PC-9 (cell line): ENCODE data around the gene TMCO4. TPM values are rescaled to one million over a fixed set of nuclear protein-coding genes. Genes with fewer than 3 reads are reported as not detected.

ENCODE experiments used
- BruUV-seq: library from RNA; stranded (reverse); fragments of 400-500 nt; replicated peaks from 2 replicates; lab custom pipeline; 2021; lab: Mats Ljungman, UMichigan
- CTCF ChIA-PET: fragments of 300-600 bp; sonication (Branson Sonifier 250); formaldehyde crosslinking; loops from one replicate; lab custom pipeline; 2022; ENCODE audit warnings: antibody characterized with exemption; lab: Charles Lee
- POLR2A ChIA-PET: fragments of 300-600 bp; sonication (Branson Sonifier 250); formaldehyde crosslinking; loops from one replicate; lab custom pipeline; 2022; ENCODE audit warnings: antibody characterized with exemption; ENCODE audit not compliant: unreplicated experiment; lab: Charles Lee
- DNase-seq, 2 experiments: peaks; one replicate each; pipeline versions ENCODE4 v3.0.0 to v3.0.0-alpha.2; 2015 to 2022; ENCODE audit warnings: mixed read lengths in 1 of 2
- H2AFZ ChIP-seq: fragments of 200-600 bp; sonication (generic); 2 replicates; pipeline ENCODE4 v1.8.1; 2017; ENCODE audit warnings: antibody characterized with exemption
- H3F3A ChIP-seq: fragments of 200-600 bp; sonication (generic); 2 replicates; pipeline ENCODE4 v1.8.1; 2017; ENCODE audit warnings: antibody characterized with exemption, mild to moderate bottlenecking, low read depth; ENCODE audit not compliant: insufficient read depth
- H3K27ac ChIP-seq: fragments of 200-600 bp; sonication (generic); 2 replicates; pipeline ENCODE4 v1.6.1; 2016; ENCODE audit warnings: mixed run types
- H3K27me3 ChIP-seq: fragments of 200-600 bp; sonication (generic); 2 replicates; pipeline ENCODE4 v1.6.1; 2016; ENCODE audit warnings: low read depth, mixed run types; ENCODE audit not compliant: insufficient read depth
- H3K36me3 ChIP-seq: fragments of 200-600 bp; sonication (generic); 2 replicates; pipeline ENCODE4 v1.6.1; 2016; ENCODE audit warnings: low read depth, mixed run types
- H3K4me1 ChIP-seq: fragments of 200-600 bp; sonication (generic); replicated peaks from 2 replicates; pipeline ENCODE4 v1.6.1; 2016; ENCODE audit warnings: mixed run types; ENCODE audit not compliant: insufficient read depth
- H3K4me2 ChIP-seq: fragments of 200-600 bp; sonication (generic); 2 replicates; pipeline ENCODE4 v1.6.1; 2017; ENCODE audit warnings: mixed run types
- H3K4me3 ChIP-seq: fragments of 200-600 bp; sonication (generic); 2 replicates; pipeline ENCODE4 v1.6.1; 2016; ENCODE audit warnings: mixed run types
- H3K79me2 ChIP-seq: fragments of 200-600 bp; sonication (generic); 2 replicates; pipeline ENCODE4 v1.6.1; 2017; ENCODE audit warnings: low read depth, mixed run types
- H3K9me2 ChIP-seq: fragments of 200-600 bp; sonication (generic); 2 replicates; pipeline ENCODE4 v1.8.1; 2017; ENCODE audit warnings: mild to moderate bottlenecking; ENCODE audit not compliant: insufficient read depth
- H3K9me3 ChIP-seq: fragments of 200-600 bp; sonication (generic); 2 replicates; pipeline ENCODE4 v1.8.1; 2016; ENCODE audit warnings: low read depth; ENCODE audit not compliant: insufficient read depth
- H4K20me1 ChIP-seq: fragments of 200-600 bp; sonication (generic); 2 replicates; pipeline ENCODE4 v1.8.1; 2017; ENCODE audit not compliant: insufficient read depth
- CTCF ChIP-seq: fragments of 200-600 bp; sonication (generic); conservative IDR thresholded peaks from 2 replicates; pipeline ENCODE4 v1.6.1; 2017; ENCODE audit warnings: mixed run types, antibody characterized with exemption, mild to moderate bottlenecking, moderate library complexity
- EZH2 ChIP-seq: fragments of 200-600 bp; sonication (generic); IDR thresholded peaks from 2 replicates; pipeline ENCODE4 v1.8.0; 2017; ENCODE audit warnings: antibody characterized with exemption, low read depth
- intact Hi-C: fragments of 100-400 bp; cut with micrococcal nuclease; formaldehyde crosslinking; loops from one replicate; pipeline ENCODE4 v1.10.0; 2022; ENCODE audit not compliant: unreplicated experiment
- total RNA-seq: library from RNA; stranded (reverse); gene quantifications from 2 replicates; pipeline ENCODE4 v1.2.3, GENCODE V29; 2021

The TMCO4 gene
- total RNA-seq, 1 experiment from 2014 or later = 22.6 TPM

DNA sequence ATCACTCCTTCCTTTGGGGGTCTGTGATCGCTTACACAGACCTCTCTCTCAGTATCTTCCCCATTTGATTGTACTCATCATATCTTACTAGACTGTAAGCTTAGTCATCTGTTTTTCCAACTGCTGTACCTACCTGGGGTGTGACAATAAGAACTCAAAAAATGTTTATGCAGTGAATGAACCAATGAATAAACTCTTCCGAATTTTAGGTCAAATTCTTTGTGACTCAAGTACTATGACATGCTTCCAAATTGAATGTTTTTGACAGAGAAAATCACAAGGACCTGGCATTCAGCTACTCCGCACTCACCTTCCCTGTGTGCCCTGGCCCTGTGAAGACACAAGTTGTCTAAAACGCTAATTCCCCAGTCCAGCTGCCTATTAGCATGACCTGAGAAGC is 42.1 kb downstream of the TMCO4 start:
- no TSS peak for BruUV-seq
- no peak overlapping the region for H3K27ac ChIP-seq
- H4K20me1 ChIP-seq = no peaks in the 10 kb centered on the region
- H3F3A ChIP-seq = no peaks in the 10 kb centered on the region
- ChIA-PET POLR2A (no interaction called here), CTCF (no interaction called here)
- intact Hi-C loops = no loop called here
- H3K27me3 ChIP-seq = no peaks in the 10 kb centered on the region
- no peaks in the 10 kb centered on the region for H3K9me3 ChIP-seq
- no peaks in the 10 kb centered on the region for H3K79me2 ChIP-seq
- H3K4me1 ChIP-seq = no peaks in the 10 kb centered on the region
- H2AFZ ChIP-seq = no peak overlapping the region
- no peak for DNase-seq
- H3K4me3 ChIP-seq = no peak overlapping the region
- TF ChIP-seq EZH2 = no peak
- no peak for TF ChIP-seq CTCF
- no peak overlapping the region for H3K4me2 ChIP-seq
- no peaks in the 10 kb centered on the region for H3K36me3 ChIP-seq
- no peaks in the 10 kb centered on the region for H3K9me2 ChIP-seq

- no peak for DNase-seq
- Histone ChIP-seq H3F3A (no peaks in the 10 kb centered on the region), H2AFZ (no peak overlapping the region), H3K27me3 (no peaks in the 10 kb centered on the region), H4K20me1 (no peaks in the 10 kb centered on the region), H3K4me1 (no peaks in the 10 kb centered on the region), H3K36me3 (no peaks in the 10 kb centered on the region), H3K9me3 (no peaks in the 10 kb centered on the region), H3K79me2 (no peaks in the 10 kb centered on the region), H3K4me3 (no peak overlapping the region), H3K9me2 (no peaks in the 10 kb centered on the region), H3K27ac (no peak overlapping the region), H3K4me2 (no peak overlapping the region)
- intact Hi-C loops = no loop called here
- POLR2A ChIA-PET = no interaction called here
- TF ChIP-seq EZH2 (no peak), CTCF (no peak)
- BruUV-seq = no TSS peak
- CTCF ChIA-PET = no interaction called here
Measured at GRCh38 chr1:19756480-19756879, 43.2 kb downstream of the TMCO4 start.

- Histone ChIP-seq H3K9me2 (no peaks in the 10 kb centered on the region), H3K9me3 (no peaks in the 10 kb centered on the region), H4K20me1 (no peaks in the 10 kb centered on the region), H3K36me3 (no peaks in the 10 kb centered on the region), H3K4me1 (no peaks in the 10 kb centered on the region), H3K4me2 (no peak overlapping the region), H3K27me3 (no peaks in the 10 kb centered on the region), H2AFZ (no peak overlapping the region), H3K4me3 (no peak overlapping the region), H3F3A (no peaks in the 10 kb centered on the region), H3K79me2 (no peaks in the 10 kb centered on the region), H3K27ac (no peak overlapping the region)
- no peak for TF ChIP-seq CTCF
- no peak for TF ChIP-seq EZH2
- no TSS peak for BruUV-seq
- intact Hi-C loops = no loop called here
- ChIA-PET CTCF (no interaction called here), POLR2A (interaction anchor here (0.7 kb wide), 1 partner anchor 73 kb away, joined by 4 read pairs; no protein-coding TSS in a partner anchor)
- no peak for DNase-seq
Measured at GRCh38 chr1:19754482-19754881, 45.2 kb downstream of the TMCO4 start.
